H1 (cell line): ENCODE measurements around the gene PRRT1B. TPM values are rescaled to one million over a fixed set of nuclear protein-coding genes. Genes with fewer than 3 reads are reported as not detected.

Experiments
- CBX8 ChIP-seq: fragments of 300-800, 300-1000 bp; sonication (generic); IDR thresholded peaks from 2 replicates; pipeline ENCODE4 v1.7.1; 2016; ENCODE audit warnings: low read depth, low read length, borderline replicate concordance
- CREB1 ChIP-seq: IDR thresholded peaks from 2 replicates; pipeline ENCODE4 v1.6.1; 2012; ENCODE audit warnings: inconsistent platforms
- GABPA ChIP-seq: IDR thresholded peaks from 2 replicates; pipeline ENCODE4 v1.6.1; 2011; ENCODE audit warnings: mild to moderate bottlenecking, low read length, moderate library complexity, borderline replicate concordance; ENCODE audit not compliant: insufficient read depth
- RNF2 ChIP-seq: fragments of 200-900, 300-1000 bp; sonication (generic); IDR thresholded peaks from 2 replicates; pipeline ENCODE4 v1.7.1; 2016; ENCODE audit warnings: borderline replicate concordance, low read depth, mild to moderate bottlenecking, antibody characterized with exemption, low read length; ENCODE audit not compliant: poor library complexity, severe bottlenecking; ENCODE audit errors: missing control alignments
- polyA plus RNA-seq, 7 experiments: library from polyadenylated mRNA; depleted of rRNA in 3 of 7; stranded (reverse) in 5 of 7; unstranded in 2 of 7; fragments of >200 nt in 5 of 7; fragments of 200-250 nt in 2 of 7; gene quantifications; 1 replicate in 5 of 7; 2 replicates in 1 of 7; 4 replicates in 1 of 7; pipeline versions ENCODE4 v1.2.1 to v1.2.3, GENCODE V29; 2011 to 2013; ENCODE audit warnings: missing spikeins in 2 of 7, mixed read lengths in 2 of 7
- total RNA-seq: library from RNA; stranded (reverse); fragmentation: NEBNext Ultra II Directional; extraction: Animal tissue kit (Norgen Biotek cat#: 25700); gene quantifications from 2 replicates; pipeline ENCODE4 v1.2.1, GENCODE V29; 2021

The PRRT1B gene
- total and polyA plus RNA-seq, 2 of the 8 experiments (the other 6 are each of a cell fraction or from before 2014, with no cell fraction given): 0.30 to 1.2 TPM

DNA sequence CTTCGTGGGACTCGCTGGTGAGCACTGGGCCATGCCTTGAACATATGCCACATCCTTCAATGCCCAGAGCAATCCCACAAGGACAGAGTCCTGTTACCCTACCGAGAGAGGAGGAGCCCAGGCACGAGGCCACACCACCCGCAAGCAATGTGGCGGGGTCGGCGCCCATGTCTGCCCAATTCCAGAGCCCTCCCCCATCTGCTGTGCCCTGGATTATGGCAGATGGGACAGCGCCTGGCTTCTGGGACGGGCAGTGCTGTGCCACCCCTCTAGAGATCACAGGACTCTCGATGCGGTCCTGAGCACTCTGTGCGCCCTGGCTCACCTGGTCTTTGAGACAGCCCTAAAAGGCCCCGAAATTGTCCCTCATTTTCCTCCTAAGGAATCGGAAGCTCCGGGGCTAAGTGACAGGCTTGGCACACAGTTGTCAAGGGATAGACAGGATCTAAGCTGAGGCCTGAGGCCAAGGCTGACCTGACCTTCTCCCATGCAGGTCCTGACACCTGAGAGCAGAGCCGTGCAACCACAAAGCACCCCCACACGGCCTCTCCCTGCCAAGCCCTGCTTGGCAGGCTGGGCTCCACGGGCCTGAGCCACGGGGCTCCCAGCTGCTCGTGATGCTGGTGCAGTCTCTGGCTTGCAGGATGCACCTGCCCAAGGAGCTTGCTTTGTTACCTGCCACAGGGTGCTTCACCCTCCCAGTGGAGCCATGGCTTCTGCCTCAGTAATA, 48.8 kb downstream of the PRRT1B start (continued):
- TF ChIP-seq RNF2: no peak
- TF ChIP-seq GABPA: no peak
- TF ChIP-seq CREB1: no peak
- TF ChIP-seq CBX8: no peak
